B cell (primary cell): ENCODE results near the gene CNTNAP2.

Experiments used
- CTCF ChIP-seq: fragments of 200-600 bp; IDR thresholded peaks from one replicate; pipeline ENCODE4 v1.8.0; 2022; ENCODE audit warnings: antibody characterized with exemption, mild to moderate bottlenecking
- EZH2 ChIP-seq: IDR thresholded peaks from 2 replicates; pipeline ENCODE4 v1.6.1; 2012; ENCODE audit warnings: borderline replicate concordance, low read depth, mild to moderate bottlenecking, moderate library complexity, low read length; ENCODE audit not compliant: insufficient read depth, poor library complexity, severe bottlenecking

DNA sequence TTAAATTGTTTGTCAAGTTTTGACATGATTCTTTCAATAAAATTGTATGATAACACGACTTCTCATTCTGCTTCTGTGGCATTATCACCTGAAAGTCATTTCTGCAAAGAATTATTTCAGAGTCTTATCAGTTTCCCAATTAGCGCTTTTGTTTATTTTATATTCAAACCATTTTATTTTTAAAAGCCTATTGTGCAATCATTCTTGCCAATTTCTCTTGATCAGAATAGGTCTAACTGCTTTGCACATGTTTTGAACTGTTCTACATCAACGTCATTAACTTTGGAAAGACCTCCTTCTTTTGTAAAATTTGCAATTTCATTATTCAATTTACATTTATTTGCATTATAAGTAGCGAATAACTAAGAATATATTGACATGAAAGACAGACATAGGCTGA lies 758.1 kb downstream of the CNTNAP2 start:
- TF ChIP-seq CTCF (no peak), EZH2 (no peak)
